HepG2 (cell line): ENCODE measurements around the gene KIF1C. TPM values are rescaled to one million over a fixed set of nuclear protein-coding genes. Genes with fewer than 3 reads are reported as not detected.

Experiments used
- ATAC-seq: fragments of 200-7000 bp; cut with Tn5 transposase; 3 replicates; pipeline ENCODE4 v1.9.1; 2020; ENCODE audit warnings: mild to moderate bottlenecking, moderate library complexity
- BruUV-seq: library from RNA; stranded (reverse); fragments of 400-500 nt; replicated peaks from 2 replicates; lab custom pipeline; 2021; lab: Mats Ljungman, UMichigan
- CTCF ChIA-PET: fragments of 300-600 bp; formaldehyde crosslinking; extraction: SDS; loops from one replicate; lab custom pipeline; 2021; ENCODE audit warnings: low total read pairs, inconsistent platforms, low intra/inter-chr PET ratio; lab: Yijun Ruan, JAX
- POLR2A ChIA-PET: fragments of 350-600 bp; sonication (Branson Sonifier 250); formaldehyde crosslinking; loops from one replicate; lab custom pipeline; 2020; ENCODE audit warnings: antibody characterized with exemption, inconsistent platforms; lab: Yijun Ruan, JAX
- DNase-seq: peaks from one replicate; pipeline ENCODE4 v3.0.0-alpha.2; 2015; ENCODE audit warnings: low spot score
- FAIRE-seq: peaks from 3 replicates; lab custom pipeline; 2011; peaks lifted over from hg19 to GRCh38; lab: Jason Lieb, UNC
- H2AFZ ChIP-seq: one replicate; pipeline ENCODE4 v1.6.1; 2011; ENCODE audit warnings: low read length, inconsistent platforms
- H3K27ac ChIP-seq: fragments of 300-600 bp; 3 replicates; pipeline ENCODE4 v1.8.0; 2011; ENCODE audit warnings: mixed run types, mild to moderate bottlenecking, mixed read lengths, low read length, inconsistent platforms; ENCODE audit not compliant: insufficient read depth; ENCODE audit errors: extremely low read length
- H3K27me3 ChIP-seq, 2 experiments: fragments of 200-600 bp in 1 of 2; 2 replicates in 1 of 2; 3 replicates in 1 of 2; pipeline versions ENCODE4 v1.6.0 to v1.8.0; 2011; ENCODE audit warnings: low read length in 2 of 2, mild to moderate bottlenecking in 2 of 2, moderate library complexity in 2 of 2, inconsistent platforms in 1 of 2; ENCODE audit not compliant: insufficient read depth in 2 of 2, control insufficient read depth in 1 of 2
- H3K36me3 ChIP-seq, 2 experiments: fragments of 200-600 bp in 1 of 2; replicated peaks in 1 of 2; 2 replicates in 1 of 2; 3 replicates in 1 of 2; pipeline versions ENCODE4 v1.5.1 to v1.8.0; 2011; ENCODE audit warnings: low read length in 2 of 2, inconsistent platforms in 1 of 2; ENCODE audit not compliant: insufficient read depth in 2 of 2, control insufficient read depth in 1 of 2
- H3K4me1 ChIP-seq: 2 replicates; pipeline ENCODE4 v1.5.1; 2012; ENCODE audit warnings: low read length, inconsistent platforms; ENCODE audit not compliant: insufficient read depth
- H3K4me2 ChIP-seq: 2 replicates; pipeline ENCODE4 v1.6.0; 2011; ENCODE audit warnings: low read depth, low read length, inconsistent platforms
- H3K4me3 ChIP-seq, 3 experiments: fragments of 200-600 bp in 1 of 3; sonication (generic), shearing (Covaris generic) in 1 of 3; replicated peaks in 1 of 3; 2 replicates each; pipeline ENCODE4 v1.5.1; 2011 to 2016; ENCODE audit warnings: low read length in 3 of 3, inconsistent platforms in 2 of 3, low read depth in 2 of 3, mild to moderate bottlenecking in 2 of 3, control low read depth in 1 of 3, mixed read lengths in 1 of 3; ENCODE audit not compliant: insufficient read depth in 1 of 3
- H3K79me2 ChIP-seq: one replicate; pipeline ENCODE4 v1.6.1; 2011; ENCODE audit warnings: low read length, inconsistent platforms; ENCODE audit not compliant: insufficient read depth
- H3K9ac ChIP-seq: 2 replicates; pipeline ENCODE4 v1.6.0; 2011; ENCODE audit warnings: mild to moderate bottlenecking, low read depth, low read length, inconsistent platforms; ENCODE audit not compliant: insufficient read depth
- H3K9me3 ChIP-seq: 2 replicates; pipeline ENCODE4 v1.5.1; 2012; ENCODE audit warnings: mild to moderate bottlenecking, low read length
- H4K20me1 ChIP-seq: 2 replicates; pipeline ENCODE4 v1.6.0; 2011; ENCODE audit warnings: inconsistent platforms, mild to moderate bottlenecking, low read length, moderate library complexity; ENCODE audit not compliant: insufficient read depth
- CREB1 ChIP-seq, 2 experiments: fragments of 450-650 bp in 1 of 2; IDR thresholded peaks; 2 replicates each; pipeline ENCODE4 v1.6.1; 2016 to 2017; ENCODE audit warnings: control low read depth in 1 of 2, mild to moderate bottlenecking in 1 of 2, missing compliant biosample characterization in 1 of 2, missing genetic modification characterization in 1 of 2
- GLI4 ChIP-seq: sonication (generic); formaldehyde crosslinking; IDR thresholded peaks from 2 replicates; pipeline ENCODE4 v1.5.1; 2020; ENCODE audit warnings: missing genetic modification reagents, mild to moderate bottlenecking, moderate library complexity, borderline replicate concordance
- GPN1 ChIP-seq: sonication (generic); formaldehyde crosslinking; IDR thresholded peaks from 2 replicates; pipeline ENCODE4 v1.5.1; 2020; ENCODE audit warnings: missing genetic modification reagents, borderline replicate concordance
- HOXA9 ChIP-seq: sonication (generic); formaldehyde crosslinking; IDR thresholded peaks from 2 replicates; pipeline ENCODE4 v1.8.1; 2022; ENCODE audit warnings: missing genetic modification reagents, mild to moderate bottlenecking, moderate library complexity, borderline replicate concordance
- RBM22 ChIP-seq: fragments of 200-400 bp; formaldehyde crosslinking; optimal IDR thresholded peaks from 2 replicates; pipeline ENCODE3; 2017; ENCODE audit warnings: mild to moderate bottlenecking, low read length, moderate library complexity
- SIX1 ChIP-seq: sonication (generic); formaldehyde crosslinking; IDR thresholded peaks from 2 replicates; pipeline ENCODE4 v1.4.0; 2020; ENCODE audit warnings: missing genetic modification reagents, borderline replicate concordance
- TP53 ChIP-seq: sonication (generic); formaldehyde crosslinking; conservative IDR thresholded peaks from 2 replicates; pipeline ENCODE4 v1.4.0; 2020; ENCODE audit warnings: missing genetic modification reagents
- ZC3H4 ChIP-seq: sonication (generic); formaldehyde crosslinking; IDR thresholded peaks from 2 replicates; pipeline ENCODE4 v1.4.0; 2020; ENCODE audit warnings: missing genetic modification reagents, borderline replicate concordance
- ZFAT ChIP-seq: sonication (generic); formaldehyde crosslinking; conservative IDR thresholded peaks from 2 replicates; pipeline ENCODE4 v1.8.1; 2023; ENCODE audit warnings: missing genetic modification reagents, inconsistent platforms
- ZFP91 ChIP-seq: sonication (generic); formaldehyde crosslinking; IDR thresholded peaks from 2 replicates; pipeline ENCODE4 v1.9.0; 2022; ENCODE audit warnings: missing genetic modification reagents, mild to moderate bottlenecking, borderline replicate concordance
- ZFY ChIP-seq: sonication (generic); formaldehyde crosslinking; IDR thresholded peaks from 2 replicates; pipeline ENCODE4 v1.4.0; 2020; ENCODE audit warnings: missing genetic modification reagents
- ZNF235 ChIP-seq: sonication (generic); formaldehyde crosslinking; IDR thresholded peaks from 2 replicates; pipeline ENCODE4 v1.8.1; 2023; ENCODE audit warnings: mild to moderate bottlenecking, missing genetic modification reagents, borderline replicate concordance
- ZNF496 ChIP-seq: sonication (generic); formaldehyde crosslinking; IDR thresholded peaks from 2 replicates; pipeline ENCODE4 v1.8.1; 2023; ENCODE audit warnings: mild to moderate bottlenecking, moderate library complexity, missing genetic modification reagents; ENCODE audit not compliant: insufficient replicate concordance
- WGBS: methylation state at CpG from one replicate; pipeline ENCODE4 v1.1.6; 2017; ENCODE audit warnings: low lambda C conversion rate; 5-methylcytosine and 5-hydroxymethylcytosine counted together
- in situ Hi-C: cut with HindIII; loops from 2 replicates; pipeline ENCODE4 v1.10.0; 2017; ENCODE audit warnings: low pct_unique_long_range_greater_than_20kb; ENCODE audit not compliant: extremely low pct_ligation_motif_present
- intact Hi-C: fragments of 100-400 bp; cut with micrococcal nuclease; formaldehyde crosslinking; loops from one replicate; pipeline ENCODE4 v1.10.0; 2022; ENCODE audit not compliant: unreplicated experiment
- polyA plus RNA-seq, 8 experiments: library from polyadenylated mRNA; depleted of rRNA in 3 of 8; stranded (reverse) in 7 of 8; unstranded in 1 of 8; fragments of >200 nt; fragmentation: Illumina TruSeq in 4 of 8; extraction: Trizol in 4 of 8; gene quantifications; 2 replicates each; pipeline versions ENCODE4 v1.2.1 to v1.2.3, GENCODE V29; 2011 to 2016; ENCODE audit warnings: low read depth in 4 of 8, missing spikeins in 1 of 8, mixed read lengths in 1 of 8; ENCODE audit not compliant: insufficient read depth in 1 of 8
- total RNA-seq, 5 experiments: library from RNA; depleted of rRNA; stranded (reverse); fragments of >200 nt; fragmentation: Illumina TruSeq; extraction: Trizol; gene quantifications; 2 replicates each; pipeline ENCODE4 v1.2.3, GENCODE V29; 2016; ENCODE audit warnings: low read depth in 1 of 5
- TF ChIP-seq, protein P1 (sequence below): sonication (generic); formaldehyde crosslinking; IDR thresholded peaks from 2 replicates; pipeline ENCODE4 v1.8.1; 2023; ENCODE audit warnings: mild to moderate bottlenecking, missing genetic modification reagents
- TF ChIP-seq, protein P2 (sequence below): sonication (generic); formaldehyde crosslinking; IDR thresholded peaks from 2 replicates; pipeline ENCODE4 v1.4.0; 2020; ENCODE audit warnings: missing genetic modification reagents
- TF ChIP-seq, protein P3 (sequence below): sonication (generic); formaldehyde crosslinking; IDR thresholded peaks from 2 replicates; pipeline ENCODE4 v1.5.0; 2020; ENCODE audit warnings: mild to moderate bottlenecking, missing genetic modification reagents

Gene KIF1C
- total and polyA plus RNA-seq, 2 of the 13 experiments (the other 11 are each of a cell fraction or from before 2014, with no cell fraction given) = 70.0 to 104 TPM

GRCh38 chr17:4999430-5000093 is 1.8 kb downstream of the KIF1C start:
- ATAC-seq (no peak), DNase-seq (no peak), FAIRE-seq (no peak)
- peaks cover 28% of the 10 kb centered on the region for H3K4me1 ChIP-seq
- peaks cover 15 to 38% of the 10 kb centered on the region in 2 experiments for H3K36me3 ChIP-seq
- H3K27me3 ChIP-seq = no peaks in the 10 kb centered on the region; a peak in 1 of 5 replicates
- peaks cover 27% of the 10 kb centered on the region for H3K79me2 ChIP-seq
- peak overlapping the region; percentile 93 for H3K27ac ChIP-seq
- ChIA-PET POLR2A (interaction anchor here (0.8 to 5.1 kb wide), 8 partner anchors 12 to 60 kb away, joined by 3 to 74 read pairs (median 8); partner anchors contain the start of genes CAMTA2, ENO3, RNF167 and SLC25A11), CTCF (no interaction called here)
- H4K20me1 ChIP-seq = no peaks in the 10 kb centered on the region
- H3K9ac ChIP-seq = peak overlapping the region; percentile 92
- H3K9me3 ChIP-seq = no peaks in the 10 kb centered on the region
- H3K4me3 ChIP-seq = peak overlapping the region; percentile 91 to 93 (median 92)
- WGBS = 67% methylated on average over 12 of the region's 12 CpGs
- intact Hi-C loops = no loop called here
- in situ Hi-C loops = no loop called here
- BruUV-seq = TSS peak; percentile 73
- H3K4me2 ChIP-seq = peak overlapping the region; percentile 82
- no peak overlapping the region for H2AFZ ChIP-seq
- TF ChIP-seq ZNF235 (no peak), ZC3H4 (CRISPR knock-in tag) (no peak), HOXA9 (CRISPR knock-in tag) (no peak), ZFP91 (CRISPR knock-in tag) (no peak), GPN1 (CRISPR knock-in tag) (no peak), TP53 (CRISPR knock-in tag) (no peak), ZNF496 (CRISPR knock-in tag) (no peak), GLI4 (CRISPR knock-in tag) (no peak), CREB1 (IDR thresholded peaks at IDR 0.05) (no peak), CREB1 (CRISPR knock-in tag; IDR thresholded peaks at IDR 0.05) (0 out of 2 replicates have a peak, but pooled peaks have one; percentile 5), SIX1 (CRISPR knock-in tag) (no peak), ZFAT (CRISPR knock-in tag) (no peak), RBM22 (peak; percentile 51), ZFY (CRISPR knock-in tag) (no peak)
- TF ChIP-seq, protein P1, sequence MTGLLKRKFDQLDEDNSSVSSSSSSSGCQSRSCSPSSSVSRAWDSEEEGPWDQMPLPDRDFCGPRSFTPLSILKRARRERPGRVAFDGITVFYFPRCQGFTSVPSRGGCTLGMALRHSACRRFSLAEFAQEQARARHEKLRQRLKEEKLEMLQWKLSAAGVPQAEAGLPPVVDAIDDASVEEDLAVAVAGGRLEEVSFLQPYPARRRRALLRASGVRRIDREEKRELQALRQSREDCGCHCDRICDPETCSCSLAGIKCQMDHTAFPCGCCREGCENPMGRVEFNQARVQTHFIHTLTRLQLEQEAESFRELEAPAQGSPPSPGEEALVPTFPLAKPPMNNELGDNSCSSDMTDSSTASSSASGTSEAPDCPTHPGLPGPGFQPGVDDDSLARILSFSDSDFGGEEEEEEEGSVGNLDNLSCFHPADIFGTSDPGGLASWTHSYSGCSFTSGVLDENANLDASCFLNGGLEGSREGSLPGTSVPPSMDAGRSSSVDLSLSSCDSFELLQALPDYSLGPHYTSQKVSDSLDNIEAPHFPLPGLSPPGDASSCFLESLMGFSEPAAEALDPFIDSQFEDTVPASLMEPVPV = 0 out of 2 replicates have a peak, but pooled peaks have one; percentile 40
- TF ChIP-seq, protein P2, sequence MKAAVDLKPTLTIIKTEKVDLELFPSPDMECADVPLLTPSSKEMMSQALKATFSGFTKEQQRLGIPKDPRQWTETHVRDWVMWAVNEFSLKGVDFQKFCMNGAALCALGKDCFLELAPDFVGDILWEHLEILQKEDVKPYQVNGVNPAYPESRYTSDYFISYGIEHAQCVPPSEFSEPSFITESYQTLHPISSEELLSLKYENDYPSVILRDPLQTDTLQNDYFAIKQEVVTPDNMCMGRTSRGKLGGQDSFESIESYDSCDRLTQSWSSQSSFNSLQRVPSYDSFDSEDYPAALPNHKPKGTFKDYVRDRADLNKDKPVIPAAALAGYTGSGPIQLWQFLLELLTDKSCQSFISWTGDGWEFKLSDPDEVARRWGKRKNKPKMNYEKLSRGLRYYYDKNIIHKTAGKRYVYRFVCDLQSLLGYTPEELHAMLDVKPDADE (CRISPR knock-in tag) = 0 out of 2 replicates have a peak, but pooled peaks have one; percentile 27
- TF ChIP-seq, protein P3, sequence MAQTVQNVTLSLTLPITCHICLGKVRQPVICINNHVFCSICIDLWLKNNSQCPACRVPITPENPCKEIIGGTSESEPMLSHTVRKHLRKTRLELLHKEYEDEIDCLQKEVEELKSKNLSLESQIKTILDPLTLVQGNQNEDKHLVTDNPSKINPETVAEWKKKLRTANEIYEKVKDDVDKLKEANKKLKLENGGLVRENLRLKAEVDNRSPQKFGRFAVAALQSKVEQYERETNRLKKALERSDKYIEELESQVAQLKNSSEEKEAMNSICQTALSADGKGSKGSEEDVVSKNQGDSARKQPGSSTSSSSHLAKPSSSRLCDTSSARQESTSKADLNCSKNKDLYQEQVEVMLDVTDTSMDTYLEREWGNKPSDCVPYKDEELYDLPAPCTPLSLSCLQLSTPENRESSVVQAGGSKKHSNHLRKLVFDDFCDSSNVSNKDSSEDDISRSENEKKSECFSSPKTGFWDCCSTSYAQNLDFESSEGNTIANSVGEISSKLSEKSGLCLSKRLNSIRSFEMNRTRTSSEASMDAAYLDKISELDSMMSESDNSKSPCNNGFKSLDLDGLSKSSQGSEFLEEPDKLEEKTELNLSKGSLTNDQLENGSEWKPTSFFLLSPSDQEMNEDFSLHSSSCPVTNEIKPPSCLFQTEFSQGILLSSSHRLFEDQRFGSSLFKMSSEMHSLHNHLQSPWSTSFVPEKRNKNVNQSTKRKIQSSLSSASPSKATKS (CRISPR knock-in tag) = no peak
